Measurements from ENCODE around the gene C2CD2.

GRCh38 chr21:41929248-41929647 lies 24.6 kb downstream of the C2CD2 start:
- TF ChIP-seq POLR2A (IDR thresholded peaks at IDR 0.05) (no peak), POLR2AphosphoS5 (IDR thresholded peaks at IDR 0.05) (no peak), CTCF (IDR thresholded peaks at IDR 0.05) (no peak)

All from breast epithelium (tissue), 3 donors.